IPS DF 19.7 (cell line): Measurements from ENCODE around the gene SLCO1B3.

Experiments used
- DNase-seq: peaks from one replicate; pipeline ENCODE4 v3.0.0-alpha.2; 2013; ENCODE audit warnings: low read depth, low spot score

SLCO1B3 gene

GRCh38 chr12:20883288-20883687, 72.8 kb downstream of the SLCO1B3 start:
- DNase-seq, result no peak

GRCh38 chr12:20885116-20885515, 74.6 kb downstream of the SLCO1B3 start:
- no peak for DNase-seq

- DNase-seq, result no peak
Measured at GRCh38 chr12:20885552-20885951, 75.0 kb downstream of the SLCO1B3 start.

GRCh38 chr12:20917269-20917668, 106.8 kb downstream of the SLCO1B3 start:
- no peak for DNase-seq

- no peak for DNase-seq
Measured at GRCh38 chr12:20917819-20918218, 107.3 kb downstream of the SLCO1B3 start.

GRCh38 chr12:20931894-20932293, 121.4 kb downstream of the SLCO1B3 start:
- no peak for DNase-seq

GRCh38 chr12:20946732-20947131, 136.2 kb downstream of the SLCO1B3 start:
- DNase-seq, result no peak

- no peak for DNase-seq
Measured at GRCh38 chr12:20950248-20950647, 139.7 kb downstream of the SLCO1B3 start.

- DNase-seq, result no peak
Measured at GRCh38 chr12:20963303-20963702, 152.8 kb downstream of the SLCO1B3 start.

- no peak for DNase-seq
Measured at GRCh38 chr12:20963762-20964161, 153.3 kb downstream of the SLCO1B3 start.
